CD4-positive, alpha-beta T cell treated with Interferon gamma for 1 hour (primary cell): ENCODE results near the gene ARL15.
"Not testable (repeated sequence)": the region's sequence is repeated elsewhere in the genome, so short reads cannot be mapped to it uniquely, and the experiment has no call there.

Experiments
- DNase-seq: peaks from one replicate; pipeline ENCODE4 v3.0.0-alpha.2; 2020

ARL15 gene

DNA sequence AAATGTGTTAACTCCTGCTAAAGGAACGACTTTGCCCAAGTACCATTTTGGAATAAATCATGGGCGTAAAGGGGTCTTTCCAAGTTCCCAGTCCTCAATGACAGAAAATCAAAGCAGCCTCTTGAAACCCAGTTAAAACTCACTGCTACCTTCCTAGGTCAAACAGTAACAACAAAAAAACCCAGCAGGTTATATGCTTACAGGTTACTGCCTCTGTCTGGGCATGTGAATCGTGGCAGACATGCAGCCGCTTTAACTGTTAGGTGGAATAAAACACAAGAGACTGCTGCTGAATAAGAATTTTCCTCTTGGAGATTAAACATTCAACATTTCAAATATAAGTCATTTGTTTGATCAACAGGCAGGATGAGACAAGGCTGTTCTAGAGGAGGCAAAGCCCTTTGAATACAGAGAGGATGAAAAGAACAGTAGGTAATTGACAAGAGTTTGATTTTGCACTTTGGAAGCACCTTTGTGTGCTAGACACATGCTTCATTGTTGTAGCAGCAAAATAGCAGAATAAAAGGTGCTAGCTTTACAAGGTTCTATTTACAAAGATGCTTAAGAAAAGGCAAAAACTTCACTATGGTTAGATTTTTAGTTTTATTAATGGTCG is 430.6 kb downstream of the ARL15 start:
- DNase-seq = no peak

DNA sequence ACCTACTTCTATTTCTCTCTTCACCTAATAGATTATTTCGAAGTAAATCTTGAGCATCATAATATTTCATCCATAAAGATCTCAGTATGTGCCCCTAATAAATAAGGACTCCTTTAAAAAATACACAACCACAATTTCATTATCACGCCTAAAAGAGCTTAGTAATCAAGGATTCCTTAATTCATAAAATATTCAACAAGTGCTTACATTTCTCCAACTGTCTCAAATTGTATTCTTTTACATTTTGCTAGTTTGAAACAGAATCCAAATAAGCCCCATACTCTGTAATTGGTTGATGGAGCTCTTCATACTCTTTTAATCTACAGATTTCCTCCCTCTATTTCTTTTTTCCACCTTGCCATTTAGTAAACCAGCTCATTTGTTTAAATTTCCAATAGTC is 432.4 kb downstream of the ARL15 start:
- DNase-seq = no peak

DNA sequence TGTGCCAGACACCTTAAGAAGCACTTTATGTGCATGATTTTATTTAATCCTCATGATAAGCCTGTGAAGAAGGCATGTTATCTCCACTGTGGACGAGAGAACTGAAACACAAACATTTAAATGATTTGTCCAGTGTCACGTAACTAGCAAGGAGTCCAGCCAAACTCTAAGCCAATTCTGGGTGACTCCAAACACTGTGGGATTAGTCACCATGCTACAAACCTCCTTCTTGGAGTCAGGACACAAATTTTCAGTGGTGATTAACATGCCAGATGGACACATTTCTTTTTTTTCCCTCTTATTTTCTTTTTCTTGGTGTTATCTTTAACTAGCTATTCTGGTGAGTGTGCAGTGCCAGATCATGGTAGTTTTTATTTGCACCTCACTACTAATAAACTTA is 433.1 kb downstream of the ARL15 start:
- DNase-seq = no peak

DNA sequence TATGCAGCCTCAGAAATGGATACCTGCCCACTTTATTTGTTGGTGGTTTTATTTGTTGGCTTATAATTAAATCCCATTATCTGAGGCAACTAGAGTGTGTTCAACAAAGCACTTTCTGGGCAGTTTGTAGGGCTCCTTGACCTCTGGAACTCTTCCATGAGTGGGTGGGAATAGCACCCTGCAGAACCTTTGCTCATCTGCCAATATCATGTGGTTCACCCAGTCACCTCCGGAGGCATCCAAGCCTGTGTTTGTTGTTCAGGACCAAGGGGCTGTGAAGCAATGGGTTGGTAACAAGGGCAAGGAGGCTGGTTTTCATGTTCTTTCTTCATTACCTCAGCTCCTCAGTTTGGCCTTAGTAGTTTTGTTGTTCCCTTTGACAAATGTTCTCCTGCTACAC is 436.0 kb downstream of the ARL15 start:
- DNase-seq = no peak

DNA sequence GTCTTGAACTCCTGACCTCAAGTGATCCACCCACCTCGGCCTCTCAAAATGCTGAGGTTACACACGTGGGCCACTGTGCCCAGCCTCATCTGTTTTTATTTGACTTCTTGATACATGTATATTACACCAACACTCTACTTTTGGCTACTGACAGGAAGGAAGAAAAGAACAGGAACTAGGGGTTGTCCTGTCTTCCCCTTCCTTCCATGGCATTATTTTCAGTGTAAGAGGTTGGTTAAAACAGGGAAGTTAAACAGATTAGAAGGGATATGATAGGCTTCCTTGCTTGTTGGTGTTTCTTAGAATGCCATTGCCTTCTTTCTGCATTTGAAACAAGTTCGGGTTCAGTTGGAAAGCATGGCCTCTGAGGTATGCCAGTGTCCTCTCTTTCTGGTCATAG is 437.1 kb downstream of the ARL15 start:
- no peak for DNase-seq

DNA sequence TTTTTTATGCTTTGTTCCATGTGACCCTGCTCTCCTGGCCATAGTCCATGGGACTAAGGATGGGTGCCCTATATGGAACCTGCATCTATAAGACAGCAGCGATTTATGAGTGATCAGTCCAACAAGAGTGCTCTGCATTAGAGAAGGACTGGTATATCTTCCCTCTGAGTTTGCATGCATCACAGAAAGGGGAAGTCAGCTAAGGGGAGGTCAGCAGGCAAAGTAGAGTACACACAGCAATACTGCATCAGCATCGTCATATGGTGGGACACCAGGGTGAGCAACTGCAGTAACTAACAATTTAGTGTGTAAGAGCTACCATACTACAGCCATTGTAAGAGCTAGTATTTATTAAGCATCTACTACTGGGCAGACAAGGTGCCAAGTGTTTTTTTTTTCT is 438.6 kb downstream of the ARL15 start:
- no peak for DNase-seq

DNA sequence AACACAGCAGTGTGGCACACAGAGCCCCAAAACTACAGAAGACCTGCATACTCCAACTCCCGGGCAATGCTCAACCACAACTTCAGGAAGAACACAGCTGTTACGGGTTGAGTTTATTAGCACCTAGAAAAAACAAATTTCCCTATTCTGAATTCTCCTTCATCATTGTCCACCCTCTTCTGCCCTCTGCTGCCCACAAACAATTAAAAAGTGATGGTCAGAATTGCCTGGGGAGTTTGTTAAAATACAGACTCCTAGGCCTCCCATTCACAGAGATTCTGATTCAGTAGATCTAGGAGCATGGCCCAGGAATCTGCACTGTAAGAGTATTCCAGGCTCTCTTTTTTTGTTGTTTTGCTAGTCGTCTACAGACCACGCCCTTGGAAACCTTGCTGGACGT is 439.3 kb downstream of the ARL15 start:
- DNase-seq = no peak

DNA sequence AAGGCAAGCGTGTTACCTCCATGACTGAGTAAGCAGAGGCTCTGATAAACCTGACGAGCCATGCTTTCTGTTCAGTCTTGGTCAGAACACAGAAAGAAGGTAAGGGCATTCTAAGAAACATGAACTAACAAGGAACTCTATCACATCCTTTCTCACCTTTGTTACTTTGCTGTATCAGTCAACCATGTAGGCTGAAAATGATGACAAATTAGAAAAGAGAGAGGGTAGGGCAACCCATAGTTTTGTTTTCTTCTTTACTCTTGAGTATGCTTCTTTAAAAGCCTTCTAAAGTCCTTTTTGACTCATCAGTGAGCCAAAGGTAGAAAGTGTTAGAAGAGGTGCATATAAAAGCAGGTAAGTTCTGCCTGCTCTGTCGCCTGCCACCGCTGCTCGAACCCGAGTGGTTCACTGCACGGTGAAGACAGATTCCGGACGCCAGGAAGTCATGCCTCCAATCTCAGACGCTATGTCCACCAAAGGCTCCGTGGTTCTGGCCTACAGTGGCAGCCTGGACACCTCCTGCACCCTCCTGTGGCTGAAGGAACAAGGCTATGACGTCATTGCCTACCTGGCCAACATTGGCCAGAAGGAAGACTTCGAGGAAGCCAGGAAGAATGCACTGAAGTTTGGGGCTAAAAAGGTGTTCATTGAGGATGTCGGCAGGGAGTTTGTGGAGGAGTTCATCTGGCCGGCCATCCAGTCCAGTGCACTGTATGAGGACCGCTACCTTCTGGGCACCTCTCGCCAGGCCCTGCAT is 451.5 kb downstream of the ARL15 start:
- no peak for DNase-seq

DNA sequence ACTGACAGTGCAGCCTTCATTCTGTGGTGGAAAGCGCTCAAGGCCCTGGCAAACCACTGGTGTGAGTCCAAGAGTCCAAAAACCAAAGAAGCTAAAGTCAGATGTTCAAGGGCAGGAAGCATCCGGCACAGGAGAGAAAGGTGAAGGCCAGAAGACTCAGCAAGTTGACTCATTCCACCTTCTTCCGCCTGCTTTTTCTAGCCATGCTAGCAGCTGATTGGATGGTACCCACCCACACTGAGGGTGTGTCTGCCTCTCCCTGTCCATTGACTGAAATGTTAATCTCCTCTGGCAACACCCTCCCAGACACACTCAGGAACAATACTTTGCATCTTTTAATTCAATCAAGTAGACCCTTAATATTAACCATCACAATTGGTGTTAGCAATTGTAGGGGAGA is 453.9 kb downstream of the ARL15 start:
- no peak for DNase-seq

DNA sequence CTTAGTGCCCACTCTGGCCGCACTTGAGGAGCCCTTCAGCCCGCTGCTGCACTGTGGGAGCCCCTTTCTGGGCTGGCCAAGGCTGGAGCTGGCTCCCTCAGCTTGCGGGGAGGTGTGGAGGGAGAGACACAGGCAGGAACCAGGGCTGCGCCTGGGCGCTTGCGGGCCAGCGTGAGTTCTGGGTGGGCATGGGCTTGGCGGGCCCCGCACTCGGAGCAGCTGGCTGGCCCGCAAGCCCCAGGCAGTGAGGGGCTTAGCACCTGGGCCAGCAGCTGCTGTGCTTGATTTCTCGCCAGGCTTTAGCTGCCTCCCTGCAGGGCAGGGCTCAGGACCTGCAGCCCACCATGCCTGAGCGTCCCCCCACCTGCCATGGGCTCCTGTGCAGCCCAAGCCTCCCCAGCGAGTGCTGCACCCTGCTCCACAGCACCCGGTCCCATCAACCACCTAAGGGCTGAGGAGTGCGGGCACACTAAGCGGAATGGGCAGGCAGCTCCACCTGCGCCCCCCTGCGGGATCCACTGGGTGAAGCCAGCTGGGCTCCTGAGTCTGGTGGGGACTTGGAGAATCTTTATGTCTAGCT is 473.4 kb downstream of the ARL15 start:
- DNase-seq = not testable (repeated sequence)

DNA sequence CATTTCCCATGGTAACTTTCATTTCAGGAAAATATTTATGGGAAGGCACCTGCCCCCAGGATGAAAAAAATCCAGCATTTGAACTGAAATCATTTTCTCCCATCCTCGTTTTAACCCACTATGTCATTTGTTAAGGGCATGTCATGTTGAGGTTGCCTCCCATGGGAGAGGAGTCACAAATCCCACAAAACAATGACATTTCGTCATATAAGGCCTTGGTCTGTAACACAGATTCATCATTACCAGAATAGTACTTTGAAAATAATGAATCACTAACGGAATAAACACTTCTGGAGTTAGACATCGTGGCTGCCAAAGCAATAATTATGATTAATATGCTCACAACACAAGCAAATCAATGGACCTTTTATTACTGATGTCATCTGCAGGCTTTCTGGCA is 475.9 kb downstream of the ARL15 start:
- no peak for DNase-seq
